CD4-positive, alpha-beta T cell treated with Interleukin-17A for 4 hours (primary cell): ENCODE data around the gene C10orf120.

Experiments used
- DNase-seq: peaks from one replicate; pipeline ENCODE4 v3.0.0-alpha.2; 2020; ENCODE audit warnings: mixed read lengths

Gene C10orf120

DNA sequence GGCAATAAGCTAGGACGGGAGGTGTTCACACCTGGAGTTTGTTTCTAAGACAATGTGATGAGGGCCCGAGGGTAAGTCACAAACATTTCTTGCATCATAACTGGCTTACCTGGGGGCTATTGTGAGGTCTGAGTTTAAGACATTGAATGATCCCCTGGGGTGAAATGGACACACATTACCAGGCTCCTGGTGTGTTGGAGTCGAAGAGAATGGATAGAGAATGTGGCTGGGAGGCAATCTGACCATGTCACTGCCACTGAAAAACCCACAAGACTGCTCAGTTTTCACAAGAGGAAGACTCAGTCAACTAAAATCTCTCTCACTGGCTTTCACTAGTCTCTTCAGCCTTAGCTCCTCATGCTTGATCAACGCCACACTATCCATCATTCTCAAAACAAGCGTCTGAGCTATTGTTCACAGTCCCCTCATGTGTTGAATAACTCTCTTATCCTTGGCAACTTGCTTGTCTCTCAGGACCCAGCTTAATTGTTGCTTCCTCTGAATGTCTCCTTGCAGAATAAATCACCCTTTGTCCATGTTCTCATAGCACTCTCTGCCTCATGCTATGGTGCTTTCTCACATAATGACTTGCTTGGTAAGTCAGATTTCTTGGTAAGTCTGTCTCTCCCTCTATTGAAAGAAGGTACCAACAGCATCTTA lies at the start of gene C10orf120:
C10orf120 (minus strand) TSS at position 51 of the 660 bp plus-strand sequence. CDS start 56 bp downstream, outside the sequence.
- DNase-seq: no peak

DNA sequence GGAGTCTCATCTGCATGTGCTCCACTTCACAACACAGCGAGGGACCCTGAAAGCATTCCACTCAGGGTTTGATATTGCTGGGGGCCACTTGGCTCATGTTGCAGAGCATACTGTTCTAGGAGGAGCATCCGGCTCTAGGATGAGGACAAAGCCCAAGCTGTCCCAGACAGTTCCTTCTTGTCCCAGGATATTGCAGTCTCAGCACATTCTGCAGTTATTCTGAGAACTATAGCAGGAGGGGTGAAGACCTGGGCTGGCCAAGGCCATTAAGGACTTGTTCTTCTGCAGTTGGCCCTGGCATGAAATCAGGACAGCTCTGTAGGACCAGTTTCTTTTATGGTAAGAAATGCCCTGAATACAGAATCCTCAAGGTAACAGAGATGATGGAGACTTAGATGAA lies 48.9 kb upstream of the C10orf120 start:
- no peak for DNase-seq

DNA sequence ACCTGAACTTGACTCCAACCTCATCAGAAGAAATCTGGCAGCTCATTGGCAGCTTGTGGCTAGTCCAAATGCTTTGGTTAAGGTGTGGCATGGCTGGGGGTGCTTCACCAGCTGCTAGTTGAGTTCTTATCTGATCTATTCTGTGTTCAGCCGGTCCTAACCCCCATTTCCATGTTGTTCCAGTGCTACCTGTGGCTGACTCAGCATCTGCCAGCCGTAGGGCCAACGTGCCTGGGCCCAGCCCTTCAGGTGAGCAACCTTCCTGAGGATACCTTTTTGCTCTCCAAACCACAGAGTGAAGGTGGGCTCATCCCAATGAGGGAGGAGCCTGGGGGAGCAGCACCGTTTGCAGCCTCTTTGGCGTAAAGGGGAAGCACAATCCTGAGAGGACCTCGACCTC lies 46.8 kb upstream of the C10orf120 start:
- no peak for DNase-seq

DNA sequence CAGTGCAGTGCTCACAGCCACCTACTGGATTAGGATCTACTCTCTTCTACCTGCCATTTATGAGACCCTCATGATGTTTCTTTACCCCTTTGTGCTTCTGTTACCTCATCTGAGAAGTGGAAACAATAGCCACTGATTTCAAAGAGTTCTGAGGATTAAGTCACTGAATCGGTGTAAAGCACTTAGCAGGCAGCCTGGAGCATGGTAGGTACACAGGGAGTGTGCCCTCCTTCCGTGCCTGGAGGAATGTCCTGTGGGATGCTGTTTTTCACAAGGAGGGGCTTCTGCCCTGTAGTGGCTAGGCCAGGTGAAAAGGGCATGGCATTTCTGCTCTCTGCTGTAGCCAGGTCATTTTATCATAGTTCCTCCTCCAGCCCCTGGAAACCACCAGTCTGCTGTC lies 44.6 kb upstream of the C10orf120 start:
- no peak for DNase-seq

DNA sequence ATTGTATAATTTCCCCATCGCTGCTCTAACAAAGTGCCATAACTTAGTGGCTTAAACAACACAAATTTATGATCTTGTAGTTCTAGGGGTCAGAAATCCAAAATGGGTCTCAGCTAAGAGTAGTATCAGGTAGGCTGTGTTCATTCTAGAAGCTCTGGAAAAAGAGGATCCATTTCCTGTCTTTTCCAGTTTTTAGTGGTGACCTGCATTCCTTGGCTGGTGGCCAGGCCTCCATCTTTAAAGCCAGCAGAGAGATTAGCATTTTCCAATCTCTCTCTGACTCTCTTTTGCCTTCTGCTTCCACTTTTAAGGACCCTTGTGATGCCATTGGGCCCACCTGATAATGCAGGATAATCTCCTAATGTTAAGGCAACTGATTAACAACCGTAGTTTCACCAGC lies 41.0 kb upstream of the C10orf120 start:
- DNase-seq: no peak

DNA sequence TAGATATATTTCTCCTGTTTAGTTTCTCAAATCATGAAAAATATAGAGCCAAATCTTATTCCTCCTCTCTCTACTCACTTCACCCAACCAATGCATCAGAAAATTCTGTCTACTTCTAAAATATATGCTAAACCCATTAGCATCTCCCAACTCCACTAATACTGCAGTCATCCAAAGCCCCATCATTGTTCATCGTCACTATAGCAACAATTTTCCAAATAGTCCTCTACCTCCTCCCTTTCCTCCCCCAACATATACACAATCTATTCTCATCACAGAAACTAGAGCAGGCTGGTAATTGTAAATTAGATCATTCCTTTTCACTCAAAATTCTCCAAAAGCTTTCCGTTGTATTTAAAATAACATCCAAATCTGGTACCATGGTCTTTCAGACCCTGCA lies 38.4 kb upstream of the C10orf120 start:
- no peak for DNase-seq

DNA sequence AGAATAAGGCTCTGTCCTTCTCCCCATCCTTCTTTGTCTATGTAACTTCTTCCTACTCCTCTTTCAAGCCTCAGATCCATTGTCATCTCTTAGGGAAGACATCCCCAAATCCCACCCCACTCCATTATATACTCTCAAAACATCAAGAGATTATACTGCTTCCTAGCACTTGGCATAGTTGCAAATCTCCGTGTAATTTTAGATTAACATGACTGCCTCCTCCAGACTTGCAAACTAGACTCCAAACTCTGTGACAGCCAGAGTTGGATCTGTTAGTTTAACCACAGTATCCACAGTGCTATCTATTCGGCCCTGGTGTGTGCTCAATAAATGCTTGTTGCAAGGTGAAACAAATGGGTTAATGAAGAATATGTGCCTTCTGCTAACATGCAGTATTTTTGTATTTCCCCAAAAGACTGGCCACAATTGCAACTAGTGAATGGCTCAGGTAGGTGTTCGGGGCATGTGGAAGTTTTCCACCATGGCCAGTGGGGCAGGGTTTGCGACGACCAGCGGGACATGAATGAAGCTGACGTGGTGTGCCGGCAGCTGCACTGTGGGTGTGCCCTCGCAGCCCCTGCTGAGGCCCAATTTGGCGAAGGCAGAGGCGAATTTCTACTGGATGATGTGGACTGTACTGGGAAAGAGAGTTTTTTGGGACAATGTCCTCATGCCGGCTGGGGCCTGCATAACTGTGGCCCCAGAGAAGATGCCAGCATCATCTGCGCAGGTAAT lies 34.5 kb upstream of the C10orf120 start:
- no peak for DNase-seq

DNA sequence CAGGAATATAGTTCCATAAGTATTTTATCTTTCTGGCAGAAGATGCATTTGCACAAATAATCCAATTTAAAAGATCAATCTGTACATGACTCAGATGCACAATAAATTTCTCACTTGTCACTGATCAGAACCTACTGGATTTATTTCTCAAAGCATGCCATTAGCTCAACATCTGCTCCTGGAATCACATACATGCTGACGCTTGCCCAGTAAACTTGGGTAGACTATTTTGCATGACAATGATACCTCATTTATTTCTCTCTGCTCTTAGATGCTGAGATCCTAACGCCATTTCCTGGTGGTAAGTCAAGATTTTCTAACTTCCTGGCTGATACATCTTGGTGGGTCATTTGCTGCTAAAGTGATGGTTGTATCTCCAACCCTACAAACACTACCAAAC lies 33.8 kb upstream of the C10orf120 start:
- no peak for DNase-seq

DNA sequence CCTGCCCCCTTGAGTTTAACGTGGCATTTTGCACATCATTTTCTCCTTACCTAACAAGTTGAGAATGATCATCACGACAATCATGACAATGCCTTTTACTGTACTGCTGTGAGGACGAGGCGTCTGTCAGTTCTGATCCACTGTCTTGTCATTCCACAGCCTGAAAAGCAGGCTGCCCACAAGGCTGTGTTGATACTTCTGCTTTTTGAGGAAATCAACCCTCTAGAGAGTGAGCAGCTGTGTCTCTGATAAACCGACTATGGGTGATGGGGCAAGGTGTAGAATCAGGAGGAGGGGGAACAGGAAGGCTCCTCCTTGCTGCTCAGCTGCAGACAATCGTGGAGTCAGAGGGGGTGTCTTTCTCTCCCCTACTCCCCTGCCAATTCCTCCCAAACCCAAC lies 30.6 kb upstream of the C10orf120 start:
- no peak for DNase-seq

DNA sequence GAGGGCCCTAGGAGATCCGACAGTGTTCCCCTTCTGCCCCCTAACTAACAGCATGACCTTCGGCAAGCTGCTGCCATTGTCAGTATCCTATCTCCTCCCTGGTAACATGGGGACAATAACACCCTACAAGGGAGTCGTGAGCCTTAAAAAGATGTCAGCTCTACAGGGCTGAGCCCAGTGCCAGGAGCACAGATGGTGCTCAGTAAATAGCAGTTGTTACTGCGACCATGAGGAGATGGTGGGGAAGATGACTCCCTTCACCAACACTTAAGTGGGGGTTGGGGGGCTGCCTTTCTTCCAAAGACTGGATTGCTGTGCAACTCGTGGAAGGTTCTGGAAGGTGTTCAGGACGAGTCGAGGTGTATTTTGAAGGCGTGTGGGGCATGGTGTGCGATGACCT lies 29.5 kb upstream of the C10orf120 start:
- DNase-seq: no peak

DNA sequence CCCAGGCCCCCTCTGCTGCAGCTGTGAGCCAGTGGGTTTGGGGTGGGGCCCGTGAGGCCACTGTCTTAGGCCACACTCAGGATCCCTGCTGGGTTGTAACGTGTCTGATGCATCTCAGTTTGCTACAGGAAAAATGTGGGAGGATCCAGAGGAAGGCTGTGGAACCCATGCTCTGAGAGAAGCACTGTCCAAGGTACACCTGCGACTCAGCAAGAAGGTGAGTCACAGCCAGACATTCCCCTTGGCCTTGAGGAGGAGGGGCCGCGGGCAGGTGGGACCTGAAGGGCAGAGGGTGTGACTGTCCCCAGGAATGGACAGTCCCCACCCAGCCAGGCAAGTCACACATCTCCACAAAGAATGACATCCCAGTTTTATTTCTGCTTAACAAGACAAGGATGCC lies 27.8 kb upstream of the C10orf120 start:
- no peak for DNase-seq

DNA sequence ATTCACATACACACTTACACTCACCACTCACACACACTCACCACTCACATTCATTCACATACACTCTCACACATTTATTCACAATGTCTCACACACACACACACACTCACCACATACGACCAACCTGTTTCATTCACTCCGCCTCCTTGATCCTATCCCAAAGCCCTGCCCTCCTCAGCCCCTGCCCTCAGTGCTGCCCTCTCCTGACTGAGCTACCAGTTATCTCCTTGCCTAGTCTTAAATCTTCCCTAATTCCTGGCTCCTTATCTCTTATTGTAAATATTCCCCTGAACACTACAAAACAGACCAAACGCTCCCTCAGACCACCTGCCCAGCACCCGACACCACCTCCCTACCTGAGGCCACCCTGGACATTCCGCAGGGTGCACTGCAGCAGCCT lies 26.1 kb upstream of the C10orf120 start:
- DNase-seq: no peak

DNA sequence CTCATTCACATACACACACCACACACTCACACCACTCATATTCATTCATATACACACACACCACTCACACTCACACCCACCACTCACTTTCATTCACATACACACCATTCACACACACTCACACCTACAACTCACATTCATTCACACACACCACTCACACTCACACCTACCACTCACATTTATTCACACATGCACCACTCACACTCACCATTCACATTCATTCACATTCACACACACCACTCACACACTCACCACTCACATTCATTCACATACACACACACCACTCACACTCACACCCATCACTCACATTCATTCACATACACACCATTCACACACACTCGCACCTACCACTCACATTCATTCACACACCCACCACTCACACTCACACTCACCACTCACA lies 25.4 kb upstream of the C10orf120 start:
- no peak for DNase-seq

DNA sequence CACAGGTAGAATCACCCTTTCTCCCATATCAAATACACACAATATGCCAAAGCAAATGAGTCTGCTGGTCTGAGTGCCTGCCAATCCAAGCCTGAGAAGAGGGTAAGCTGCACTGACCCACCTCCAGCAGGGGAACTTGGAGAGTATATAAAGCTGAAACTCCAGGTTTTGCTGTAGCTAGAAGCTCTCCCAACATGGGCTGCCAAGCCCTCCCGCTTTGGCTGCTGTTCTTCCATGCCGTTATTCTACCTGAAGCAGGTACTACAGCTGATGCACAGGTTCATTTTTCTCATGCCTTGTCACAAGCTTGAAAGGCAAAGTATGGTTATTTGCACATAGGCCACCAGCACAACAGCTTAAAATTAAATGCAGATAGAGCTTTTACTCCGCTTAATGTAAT lies 21.5 kb upstream of the C10orf120 start:
- DNase-seq: no peak

DNA sequence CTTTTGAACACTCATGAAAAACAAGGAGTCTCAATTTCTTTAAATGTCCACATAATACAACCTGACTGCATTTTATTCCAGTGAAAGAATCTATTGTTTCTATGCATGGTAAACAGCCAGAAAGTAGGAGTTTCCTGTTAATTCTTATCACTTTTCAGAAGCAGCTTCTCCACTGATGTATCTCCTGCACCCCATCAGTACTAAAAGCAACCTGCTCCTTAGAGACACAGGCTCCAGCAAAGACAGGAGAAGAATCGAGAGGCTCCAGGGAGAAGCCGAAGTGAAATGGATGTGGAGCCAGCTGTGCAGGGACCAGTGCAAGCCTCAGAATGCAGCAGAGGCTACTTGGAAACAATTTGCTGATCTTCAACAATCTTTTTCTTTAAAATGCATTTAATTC lies 16.4 kb upstream of the C10orf120 start:
- DNase-seq: no peak

DNA sequence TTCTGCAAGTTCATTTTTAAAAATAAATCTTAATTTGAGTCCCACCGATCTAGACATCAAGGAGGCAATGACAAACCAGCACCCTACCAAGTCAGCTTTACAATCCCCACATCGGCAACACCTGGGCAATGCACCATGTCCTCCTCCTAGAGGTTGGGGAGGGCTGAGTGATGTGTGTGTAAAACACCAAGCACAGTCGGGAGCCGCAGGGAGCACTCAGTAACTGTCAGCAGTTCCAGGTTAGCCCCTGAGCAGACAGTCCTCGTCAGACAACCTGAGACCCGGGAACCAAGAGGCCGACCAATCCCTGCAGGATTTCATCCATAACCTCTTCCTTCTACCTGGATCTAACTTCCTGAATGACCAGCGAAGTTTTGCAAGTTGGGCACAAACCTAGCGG lies 15.9 kb upstream of the C10orf120 start:
- DNase-seq: no peak

DNA sequence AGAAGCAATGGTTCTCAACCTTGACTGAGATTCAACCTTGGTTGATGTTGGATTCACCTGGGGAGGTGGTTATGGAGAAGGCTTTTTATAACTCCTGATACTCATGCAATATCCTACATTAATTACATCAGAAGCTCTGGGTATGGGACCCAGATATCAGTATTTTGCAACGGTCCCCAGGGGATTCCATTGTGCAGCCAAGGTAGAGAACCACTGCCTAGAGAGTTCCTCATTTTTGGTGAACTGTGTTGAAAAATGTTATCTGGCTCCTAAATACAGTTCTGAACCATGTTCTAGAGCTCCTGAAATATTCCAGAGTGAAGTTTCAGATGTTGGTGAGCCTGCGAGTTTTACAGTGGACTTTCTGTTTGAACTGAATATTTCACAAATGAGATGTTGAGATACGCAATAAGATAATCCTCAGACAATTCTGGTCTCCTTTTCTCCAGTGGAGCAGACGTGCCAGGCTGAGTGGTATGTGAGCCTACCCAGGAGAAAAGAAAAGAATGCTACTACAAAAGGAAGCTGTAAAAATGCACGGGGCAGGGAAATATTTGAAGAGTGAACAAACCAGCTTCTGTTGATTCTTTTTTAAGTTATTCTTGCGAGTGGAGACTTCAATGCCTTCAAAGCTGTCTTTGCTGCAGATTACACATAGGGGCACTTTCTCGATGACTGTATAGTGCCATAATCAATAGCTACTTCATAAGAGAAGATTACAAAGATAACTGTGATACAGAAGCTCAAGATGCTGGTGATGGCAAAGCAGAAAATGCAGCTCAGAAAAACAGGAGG lies 13.6 kb upstream of the C10orf120 start:
- DNase-seq: no peak

DNA sequence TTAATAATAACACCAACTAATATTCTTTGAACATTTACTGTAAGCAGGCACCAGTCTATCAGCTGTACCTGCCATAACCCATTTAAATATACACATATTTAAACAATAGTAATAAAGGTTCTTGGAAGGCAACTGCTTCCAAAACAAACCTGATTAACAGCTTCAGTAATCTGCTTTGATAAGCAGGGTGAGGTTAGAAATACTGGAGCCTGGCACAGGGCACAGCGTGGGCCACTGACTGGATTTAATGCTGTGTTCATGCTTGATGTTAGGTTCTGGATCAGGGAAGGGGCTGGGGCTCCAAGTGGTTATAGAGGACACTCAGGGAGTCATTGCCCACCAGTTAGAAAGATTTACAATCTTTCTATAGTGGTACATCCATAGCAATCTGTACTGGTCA lies 10.9 kb upstream of the C10orf120 start:
- no peak for DNase-seq

DNA sequence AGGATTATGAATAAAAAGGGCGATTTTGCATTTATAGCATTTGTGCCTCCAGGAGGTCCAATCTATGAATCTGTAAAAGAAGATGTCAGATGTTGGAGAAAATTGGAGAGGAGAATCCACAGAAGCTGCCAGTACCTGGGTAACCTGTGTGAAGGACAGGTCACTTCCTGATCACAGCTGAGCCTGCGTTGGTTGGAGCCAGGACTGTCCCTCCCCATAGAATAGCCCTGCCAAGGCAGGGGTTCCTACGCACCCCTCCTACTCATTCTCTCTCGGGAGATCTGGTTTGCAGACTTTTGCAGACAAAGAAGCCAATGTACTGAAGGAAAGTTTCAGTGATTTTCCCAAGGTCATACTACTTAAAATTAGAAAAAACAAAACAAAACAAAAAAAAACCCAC lies 10.3 kb upstream of the C10orf120 start:
- no peak for DNase-seq

DNA sequence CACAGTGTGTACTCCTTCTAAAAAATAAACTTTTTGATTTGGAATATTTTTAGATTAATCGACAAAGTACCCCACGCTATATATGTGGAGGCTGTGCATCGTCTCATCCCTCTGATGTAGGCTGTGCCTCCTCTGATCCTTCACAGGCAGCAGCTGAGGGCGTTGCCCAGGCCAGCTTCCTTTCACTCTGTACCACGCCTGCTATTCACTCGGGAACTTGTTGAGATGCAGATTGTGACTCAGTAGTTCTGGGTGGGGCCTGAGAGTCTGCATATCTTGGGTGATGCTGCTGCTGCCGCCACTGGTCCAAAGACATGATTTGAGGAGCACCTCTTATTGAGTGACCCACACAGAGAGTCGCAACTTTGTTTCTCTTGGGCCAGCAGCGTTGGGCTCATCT lies 7.9 kb upstream of the C10orf120 start:
- DNase-seq: no peak

DNA sequence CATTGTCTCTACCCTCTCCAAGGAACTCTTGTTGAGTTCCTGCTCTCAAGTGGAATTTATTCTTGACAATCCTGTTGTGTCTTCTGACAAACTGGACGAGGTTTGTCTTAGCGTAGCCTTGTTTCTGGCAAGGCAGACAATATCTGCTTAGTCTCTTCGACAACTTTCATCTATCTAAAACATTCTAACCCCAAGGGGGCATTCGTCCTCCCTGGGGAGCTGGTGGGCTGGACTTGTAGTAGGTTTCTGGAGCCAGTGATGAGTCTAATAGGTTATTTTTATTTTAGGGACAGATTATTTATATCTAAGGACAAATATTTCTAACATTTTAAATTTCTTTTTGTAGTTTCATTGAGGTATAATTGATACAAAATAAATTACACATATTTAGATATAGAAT lies 7.3 kb upstream of the C10orf120 start:
- DNase-seq: no peak

DNA sequence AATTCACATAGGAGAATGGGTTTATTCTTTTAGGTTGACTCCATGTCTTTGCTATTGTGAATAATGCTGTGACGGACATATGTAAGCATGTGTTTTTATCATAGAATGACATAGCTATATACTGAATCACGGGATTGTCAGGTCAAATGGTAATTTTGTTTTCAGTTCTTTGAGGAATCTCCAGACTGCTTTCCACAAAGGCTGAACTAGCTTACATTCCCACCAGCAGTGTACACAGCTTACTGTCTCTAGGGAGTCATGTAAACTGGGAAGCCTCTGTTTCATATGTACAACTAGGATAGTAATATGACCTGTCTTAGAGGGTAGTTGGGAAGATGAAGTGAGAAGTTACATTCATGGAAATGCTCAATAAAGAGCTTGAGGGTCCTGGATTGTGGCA lies 6.8 kb upstream of the C10orf120 start:
- no peak for DNase-seq

DNA sequence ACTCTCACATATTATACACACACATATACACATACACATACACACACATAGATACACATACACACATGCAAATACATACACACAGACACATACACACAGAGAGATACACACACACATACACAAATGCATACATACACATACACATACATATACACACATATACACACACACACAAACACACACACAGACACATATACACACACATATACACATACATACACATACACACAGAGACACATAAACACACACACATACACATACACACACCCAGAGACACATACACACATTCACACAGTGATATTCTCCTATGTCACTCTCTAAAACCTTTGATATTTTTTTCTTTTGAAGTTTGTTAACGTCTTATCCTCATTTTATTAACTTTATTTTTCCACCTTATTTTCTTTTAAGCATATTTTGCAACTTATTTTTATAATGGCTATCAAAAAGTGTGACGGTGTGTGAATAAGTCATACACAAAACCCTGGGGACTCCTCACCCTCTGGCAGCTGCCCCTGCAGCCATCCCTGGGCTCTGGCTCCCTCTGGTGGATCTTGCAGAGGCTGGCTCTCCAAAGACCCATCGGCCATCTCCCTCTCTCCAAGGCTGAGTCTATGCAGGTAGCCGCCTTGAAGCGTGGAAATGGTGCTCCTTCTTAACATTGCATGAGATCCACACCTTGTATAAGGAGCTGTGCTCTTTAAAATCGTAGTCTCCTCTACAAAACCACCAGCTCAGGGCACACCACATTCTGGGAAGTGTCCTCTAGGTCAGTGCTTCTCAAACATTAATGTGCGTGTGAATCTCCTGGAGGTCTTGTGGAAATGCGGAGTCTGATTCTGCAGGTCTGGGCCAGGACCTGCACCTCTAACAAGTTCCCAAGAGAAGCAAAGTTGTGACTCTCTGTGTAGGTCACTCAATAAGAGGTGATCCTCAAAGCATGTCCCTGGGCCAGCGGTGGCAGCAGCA lies 4.1 kb upstream of the C10orf120 start:
- DNase-seq: peak; percentile 57
